HG03575 (cell line): ENCODE measurements around the gene TMC6.

Source experiments
- ATAC-seq: cut with Tn5 transposase; IDR thresholded peaks from one replicate; pipeline ENCODE4 v1.9.1; 2021; ENCODE audit not compliant: unreplicated experiment, insufficient number of reproducible peaks, low FRiP score; ENCODE audit errors: extremely low read depth

Gene TMC6

DNA sequence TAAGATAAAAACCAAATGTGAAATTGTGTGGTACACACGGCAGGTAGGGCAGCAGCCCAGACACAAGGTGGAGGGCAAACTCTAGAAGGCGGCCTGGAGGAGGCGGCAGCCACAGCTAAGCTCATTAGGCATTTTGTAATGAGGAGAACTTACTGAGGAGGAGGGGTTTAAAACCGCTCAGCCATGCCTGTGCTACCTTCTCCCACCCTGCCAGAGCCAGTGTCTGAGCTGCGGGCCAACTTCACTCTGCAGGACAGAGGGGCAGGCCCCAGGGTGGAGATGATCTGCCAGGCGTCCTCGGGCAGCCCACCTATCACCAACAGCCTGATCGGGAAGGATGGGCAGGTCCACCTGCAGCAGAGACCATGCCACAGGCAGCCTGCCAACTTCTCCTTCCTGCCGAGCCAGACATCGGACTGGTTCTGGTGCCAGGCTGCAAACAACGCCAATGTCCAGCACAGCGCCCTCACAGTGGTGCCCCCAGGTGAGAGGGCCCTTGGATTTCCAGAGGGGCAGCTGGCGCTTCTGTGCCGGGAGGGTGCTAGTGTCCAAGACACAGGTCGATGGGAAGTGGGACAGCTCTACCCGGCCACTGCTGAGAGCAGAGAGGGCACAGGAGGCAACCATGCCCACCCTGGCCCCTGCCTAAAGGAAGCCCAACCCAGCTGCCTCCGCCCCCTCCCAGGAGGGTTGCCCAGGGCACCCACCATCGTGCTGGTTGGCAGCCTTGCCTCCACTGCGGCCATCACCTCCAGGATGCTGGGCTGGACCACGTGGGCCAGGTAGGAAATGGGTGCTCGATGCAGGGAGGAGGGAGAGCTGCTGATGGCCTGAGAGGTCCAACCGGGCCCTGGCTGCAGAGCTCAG, 35.6 kb upstream of the TMC6 start:
- no peak for ATAC-seq

DNA sequence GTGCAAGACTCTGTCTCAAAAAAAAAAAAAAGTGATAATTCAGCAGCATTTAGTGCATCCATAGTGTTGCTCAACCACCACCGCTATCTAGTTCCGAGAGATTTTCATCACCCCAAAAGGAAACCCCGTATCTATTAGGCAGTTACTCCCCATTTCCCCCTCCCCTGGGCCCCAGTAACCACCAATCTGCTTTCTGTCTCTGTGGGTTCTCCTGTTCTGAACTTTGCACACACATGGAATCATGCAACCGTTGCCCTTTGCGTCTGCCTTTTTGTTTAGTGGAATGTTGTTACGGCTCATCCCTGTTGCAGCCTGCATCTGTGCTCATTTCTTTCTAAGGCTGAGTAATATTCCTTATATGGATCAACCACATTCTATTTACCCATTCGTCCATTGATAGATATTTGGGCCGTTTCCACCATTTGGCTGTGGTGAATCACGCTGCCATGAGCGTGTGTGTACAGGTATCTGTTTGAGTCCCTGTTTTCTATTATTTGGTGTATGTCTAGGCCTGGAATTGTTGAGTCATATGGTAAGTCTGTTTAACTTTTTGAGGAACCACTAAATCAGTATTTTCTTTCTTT, 31.1 kb upstream of the TMC6 start:
- no peak for ATAC-seq

DNA sequence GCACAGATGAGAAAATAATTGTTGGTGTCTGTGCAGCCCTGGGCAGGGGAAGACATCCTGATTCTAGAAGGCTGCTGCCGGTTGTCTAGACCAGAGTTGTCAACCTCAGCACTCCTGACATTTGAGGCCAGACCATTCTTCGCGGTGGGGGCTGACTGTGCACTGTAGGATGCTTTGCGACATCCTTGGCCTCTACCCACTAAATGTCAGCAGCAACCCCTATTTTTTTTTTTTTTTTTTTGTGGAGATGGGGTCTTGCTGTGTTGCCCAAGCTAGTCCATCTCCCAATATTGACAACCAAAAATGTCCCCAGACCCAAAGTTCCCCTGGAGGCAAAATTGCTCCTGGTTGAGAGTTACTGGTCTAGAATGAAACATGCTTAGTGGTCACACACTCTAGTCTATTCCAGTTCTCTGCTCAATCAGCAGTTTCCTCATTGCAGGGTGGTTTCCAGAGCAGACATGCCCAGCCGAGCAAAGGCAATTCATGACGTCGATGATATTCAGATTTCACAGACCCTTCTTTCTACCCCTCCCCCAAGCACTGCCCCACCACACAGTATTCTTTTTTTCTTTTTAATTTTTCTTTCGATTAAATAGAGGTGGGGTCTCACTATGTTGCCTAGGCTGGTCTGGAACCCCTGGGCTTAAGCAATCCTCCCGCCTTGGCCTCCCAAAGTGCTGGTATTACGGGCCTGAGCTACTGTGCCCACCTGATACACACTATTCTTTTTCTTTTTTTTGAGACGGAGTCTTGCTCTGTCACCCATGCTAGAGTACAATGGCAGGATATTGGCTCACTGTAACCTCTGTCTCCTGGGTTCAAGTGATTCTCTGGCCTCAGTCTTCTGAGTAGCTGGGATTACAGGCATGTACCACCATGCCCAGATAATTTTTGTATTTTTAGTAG, 26.6 kb upstream of the TMC6 start:
- no peak for ATAC-seq

DNA sequence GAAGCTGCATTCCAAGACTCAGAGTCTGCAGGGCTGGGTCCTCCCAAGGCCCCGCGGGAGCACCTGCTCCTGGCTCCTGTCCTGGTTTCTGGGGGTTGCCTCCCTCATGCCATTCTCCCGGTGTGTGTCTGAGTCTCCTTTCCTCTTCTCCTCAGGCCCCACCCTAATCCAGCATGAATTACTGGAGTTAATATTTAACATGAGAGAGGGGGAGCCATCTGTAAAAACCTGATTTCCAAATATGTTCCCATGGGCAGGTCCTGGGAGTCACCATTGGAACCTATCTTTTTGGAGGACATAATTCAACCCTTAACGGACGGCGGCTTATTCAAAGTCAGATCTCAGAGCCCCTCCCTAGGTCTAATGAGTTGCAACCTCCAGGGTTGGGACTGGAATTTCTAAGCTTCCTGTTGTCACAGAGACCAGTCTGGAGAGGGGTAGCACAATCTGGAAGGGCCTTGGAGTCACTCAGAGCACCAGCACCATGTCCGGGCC, 23.0 kb upstream of the TMC6 start:
- no peak for ATAC-seq

DNA sequence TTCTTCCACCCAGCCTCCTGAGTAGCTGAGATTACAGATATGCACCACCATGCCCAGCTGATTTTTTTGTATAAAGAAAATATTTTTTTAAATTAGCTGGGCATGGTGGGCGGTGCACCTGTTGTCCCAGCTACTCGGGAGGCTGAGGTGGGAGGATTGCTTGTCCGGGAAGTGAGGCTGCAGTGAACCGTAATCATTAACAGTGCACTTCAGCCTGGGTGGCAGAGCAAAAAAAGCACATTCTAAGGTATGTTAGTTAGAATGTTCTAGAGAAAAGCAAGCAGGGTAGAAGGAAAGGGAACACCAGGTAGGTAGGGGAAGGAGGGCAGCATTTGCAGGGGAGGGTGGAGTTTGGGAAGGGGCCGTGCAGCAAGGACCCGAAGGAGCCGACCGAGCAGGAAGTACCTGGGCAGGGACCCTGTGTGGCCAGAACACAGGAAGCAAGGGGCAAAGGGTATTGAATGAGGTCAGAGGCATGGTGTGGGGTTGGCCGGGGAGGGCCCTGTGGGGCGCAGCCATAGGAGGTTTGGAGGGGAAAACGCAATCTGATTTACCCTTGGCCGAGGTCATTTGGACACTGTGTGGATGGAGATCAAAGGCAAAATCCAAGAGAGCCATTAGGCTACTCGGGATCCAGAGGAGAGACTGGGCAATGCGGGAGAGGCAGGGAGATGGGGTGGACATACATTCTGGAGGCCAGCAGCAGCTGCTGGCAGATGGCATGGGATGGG, 19.9 kb upstream of the TMC6 start:
- no peak for ATAC-seq

DNA sequence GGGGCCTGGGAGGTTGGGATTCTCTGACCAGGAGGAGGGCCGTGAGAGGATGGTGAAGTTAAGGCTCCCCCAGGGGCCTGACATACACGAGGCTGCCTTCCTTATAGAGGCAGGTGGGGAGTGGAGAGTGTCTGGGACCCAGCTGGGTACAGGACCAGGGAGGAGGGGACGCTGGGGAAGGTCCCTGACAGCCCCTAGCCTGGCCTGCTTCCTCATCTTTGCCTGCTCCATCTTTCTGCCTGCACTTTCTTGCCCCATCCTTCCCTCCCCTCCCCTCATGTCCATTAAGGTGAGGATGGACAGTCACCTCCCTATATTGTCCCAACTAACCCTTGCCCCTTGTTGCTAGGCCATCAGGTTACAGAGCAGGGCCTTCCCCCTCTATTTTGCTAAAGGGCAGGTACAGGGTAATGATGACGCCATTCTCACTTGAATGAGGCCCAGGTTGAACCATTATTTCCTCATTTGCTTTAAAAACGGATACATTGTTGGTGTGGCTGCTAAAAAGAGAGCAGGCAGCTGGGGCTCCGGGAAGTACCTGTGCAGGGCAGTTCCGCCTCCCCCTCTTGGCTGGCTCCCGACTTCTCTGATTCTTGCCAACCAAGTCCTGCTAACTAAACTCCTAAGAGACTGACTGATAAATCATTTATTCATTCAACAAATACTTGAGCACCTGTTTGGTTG, 18.9 kb upstream of the TMC6 start:
- no peak for ATAC-seq

DNA sequence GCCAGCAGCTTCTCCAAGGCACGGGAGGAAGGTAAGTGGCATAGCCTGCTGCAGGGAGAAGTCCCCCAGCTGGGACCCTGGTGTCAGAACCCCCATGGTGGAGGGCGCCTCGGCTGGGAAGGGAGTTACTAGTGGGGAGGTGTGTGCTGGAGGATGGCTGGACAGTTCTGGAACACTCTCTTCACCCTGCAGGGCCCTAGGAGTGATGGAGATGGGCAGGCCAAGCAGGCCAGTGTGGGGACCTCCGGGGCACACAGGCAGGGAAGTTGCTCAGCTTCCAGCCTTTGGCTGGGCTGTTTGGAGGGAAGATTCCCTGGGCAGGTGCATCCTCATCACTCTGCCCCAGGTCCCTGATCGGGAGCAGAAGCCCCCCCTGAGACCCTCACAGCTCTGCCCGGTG, 18.3 kb upstream of the TMC6 start:
- ATAC-seq = no peak

DNA sequence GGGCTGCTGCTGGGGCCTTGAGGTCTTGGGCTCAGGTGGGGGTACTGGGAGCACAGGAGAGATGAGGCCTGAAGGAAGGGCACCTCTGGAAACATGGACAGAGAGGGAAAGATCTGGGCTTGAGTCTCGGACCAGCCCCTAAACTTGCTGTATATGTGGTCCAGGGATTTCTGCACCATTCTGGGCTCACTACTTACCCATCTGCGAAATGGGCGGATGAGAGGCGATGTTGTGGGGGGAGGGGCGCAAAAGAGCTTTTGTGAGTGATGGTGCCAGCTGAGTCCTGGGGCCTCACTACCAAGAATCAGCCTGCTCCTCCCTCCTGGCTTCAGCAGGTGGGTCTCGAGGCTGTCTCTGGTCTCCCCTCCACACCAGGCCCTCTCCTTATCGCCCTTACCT, 17.9 kb upstream of the TMC6 start:
- no peak for ATAC-seq

DNA sequence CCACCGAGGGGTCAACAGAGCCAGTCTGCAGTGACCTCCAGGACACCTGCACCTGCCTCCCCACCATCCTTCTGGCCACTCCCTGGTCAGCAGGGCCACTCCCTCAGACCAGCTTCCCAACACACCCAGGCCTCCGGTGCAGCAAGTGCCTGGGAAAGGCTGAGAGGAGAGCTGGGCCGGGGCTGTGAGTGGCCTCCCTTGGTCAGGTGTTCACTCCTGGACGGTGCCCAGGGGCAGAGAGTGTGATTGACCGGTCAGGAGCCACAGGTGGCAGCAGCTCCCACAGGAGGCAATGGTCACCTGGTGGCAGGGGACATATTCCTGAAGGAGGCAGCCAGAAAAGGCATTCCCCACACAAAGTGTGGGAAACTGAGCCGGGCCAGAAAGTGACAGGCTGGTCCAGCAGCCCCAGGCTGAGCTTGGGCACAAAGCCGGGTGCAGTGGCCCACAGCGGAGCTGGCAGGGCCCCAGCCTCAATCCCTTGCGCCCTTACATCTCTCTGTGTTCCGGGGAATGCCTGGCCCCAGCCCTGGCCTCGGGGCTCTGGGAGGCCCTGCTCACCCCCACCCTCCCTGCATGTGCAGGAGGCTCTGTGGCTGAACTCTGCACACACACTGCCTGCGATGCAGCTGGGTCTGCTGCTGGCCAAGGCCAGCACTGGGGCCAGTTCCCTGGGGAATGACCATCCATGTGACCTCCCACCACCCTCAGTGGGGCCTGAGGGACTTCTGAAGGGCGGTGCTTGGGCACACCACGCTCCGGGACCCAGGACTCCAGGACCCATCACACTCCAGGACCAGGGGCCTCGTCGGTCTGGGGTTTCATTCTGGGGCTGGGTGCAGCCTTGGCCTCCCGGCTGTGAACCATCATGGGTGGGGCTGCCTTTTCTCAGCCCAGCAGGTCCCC, 16.4 kb upstream of the TMC6 start:
- ATAC-seq = no peak

DNA sequence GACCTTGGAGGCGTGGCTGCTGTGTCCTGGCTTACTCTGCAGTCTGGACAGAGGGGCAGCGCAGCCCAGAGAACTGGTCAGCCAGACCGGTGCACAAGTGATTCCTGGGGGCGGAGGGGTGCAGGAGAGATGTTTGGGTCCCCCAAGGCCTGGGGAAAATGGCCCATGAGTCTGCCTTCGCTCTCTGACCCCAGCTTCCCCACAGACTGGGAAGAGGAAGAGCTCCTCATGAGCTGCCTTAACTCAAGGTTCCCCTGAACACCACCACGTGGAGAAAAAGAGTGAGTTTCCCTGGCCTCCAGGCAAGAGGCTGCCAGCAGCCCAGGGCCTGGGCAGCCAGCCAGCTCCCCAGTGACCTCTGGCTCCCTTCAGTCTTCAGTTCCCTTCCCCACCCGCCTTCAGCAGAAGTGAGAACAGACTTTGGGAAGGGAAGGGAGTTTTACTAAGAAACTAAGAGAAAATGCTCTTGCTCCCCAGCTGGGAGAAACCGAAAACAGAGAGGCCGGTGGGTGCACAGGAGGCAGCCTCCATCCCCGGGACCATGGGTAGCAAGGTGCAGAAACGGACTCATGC, 15.7 kb upstream of the TMC6 start:
- no peak for ATAC-seq

DNA sequence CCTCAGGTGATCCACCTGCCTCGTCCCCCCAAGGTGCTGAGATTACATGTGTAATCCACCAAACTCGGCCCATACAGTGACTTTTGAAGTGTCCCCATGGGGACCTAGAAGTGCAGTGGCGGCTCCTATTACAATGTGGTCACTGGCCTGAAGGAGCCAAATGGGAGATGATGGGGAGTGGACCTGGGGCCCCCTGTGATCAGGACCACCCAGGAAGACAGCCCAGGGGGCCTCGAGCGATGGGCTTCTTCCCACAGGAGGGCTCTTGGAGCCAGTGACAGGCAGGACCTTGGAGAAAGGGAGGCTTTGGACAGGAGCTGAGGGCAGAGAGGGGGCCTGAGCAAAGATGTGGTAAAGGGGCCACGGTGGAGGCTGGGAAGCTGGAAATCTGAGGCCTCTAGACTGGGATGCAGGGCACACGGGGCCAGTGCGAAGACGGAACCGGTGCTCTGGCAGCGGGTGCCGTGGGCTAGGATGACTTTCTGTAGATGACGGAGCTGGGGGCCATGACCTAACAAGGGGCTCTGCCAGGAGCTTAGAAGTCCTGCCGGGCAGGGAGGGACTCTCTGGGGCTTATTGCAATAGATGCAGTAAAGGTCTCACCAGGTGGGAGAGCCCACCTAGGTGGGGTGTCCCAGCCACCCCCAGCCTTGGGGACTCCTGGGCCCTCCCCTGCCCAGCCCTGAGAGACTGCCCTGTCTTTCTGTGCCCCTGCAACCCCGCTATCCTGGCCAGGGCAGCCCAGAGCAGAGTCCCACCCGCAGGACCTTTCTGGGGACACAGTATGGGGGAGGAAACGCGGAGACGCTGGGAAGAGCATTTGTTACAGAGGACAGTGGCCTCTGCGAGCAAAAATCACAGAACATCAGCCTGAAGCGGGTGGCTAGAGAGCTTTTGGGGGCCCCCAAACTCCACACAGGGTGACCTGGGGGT, 14.9 kb upstream of the TMC6 start:
- ATAC-seq = no peak

DNA sequence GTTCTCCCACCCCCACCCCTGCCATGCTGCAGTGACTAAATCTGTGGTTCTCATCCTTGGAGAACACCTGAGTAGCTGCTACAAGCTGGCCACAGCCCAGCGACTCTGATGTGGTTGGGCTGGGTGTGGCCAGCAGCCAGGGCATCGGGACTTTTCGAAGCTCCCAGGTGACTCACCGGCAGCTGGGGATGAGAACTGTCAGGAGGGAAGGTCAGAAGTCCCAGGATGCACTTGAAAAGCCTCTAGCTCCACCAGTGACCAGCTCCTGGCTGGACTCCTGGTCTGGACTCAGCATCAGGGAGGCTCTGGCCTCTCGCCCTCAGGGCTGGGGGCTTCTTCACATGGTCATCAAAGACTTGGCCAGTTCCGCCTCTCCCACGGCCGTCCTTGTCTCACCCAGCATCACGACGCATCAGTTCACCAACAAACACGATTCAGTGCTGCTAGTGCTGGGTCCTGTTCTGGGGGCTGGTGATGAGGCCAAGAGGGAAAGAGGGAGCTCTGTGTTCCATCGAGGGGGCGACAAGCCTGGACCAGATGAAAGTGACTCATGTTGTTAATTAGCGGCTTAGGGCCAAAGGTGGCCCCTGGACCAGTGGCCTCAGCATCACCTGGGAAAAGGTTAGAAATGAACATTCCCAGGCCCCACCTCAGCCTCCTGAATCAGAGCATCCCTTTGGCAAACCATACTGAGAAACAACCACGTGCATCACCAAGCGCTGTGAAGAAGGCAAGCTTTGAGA, 13.7 kb upstream of the TMC6 start:
- ATAC-seq = no peak

DNA sequence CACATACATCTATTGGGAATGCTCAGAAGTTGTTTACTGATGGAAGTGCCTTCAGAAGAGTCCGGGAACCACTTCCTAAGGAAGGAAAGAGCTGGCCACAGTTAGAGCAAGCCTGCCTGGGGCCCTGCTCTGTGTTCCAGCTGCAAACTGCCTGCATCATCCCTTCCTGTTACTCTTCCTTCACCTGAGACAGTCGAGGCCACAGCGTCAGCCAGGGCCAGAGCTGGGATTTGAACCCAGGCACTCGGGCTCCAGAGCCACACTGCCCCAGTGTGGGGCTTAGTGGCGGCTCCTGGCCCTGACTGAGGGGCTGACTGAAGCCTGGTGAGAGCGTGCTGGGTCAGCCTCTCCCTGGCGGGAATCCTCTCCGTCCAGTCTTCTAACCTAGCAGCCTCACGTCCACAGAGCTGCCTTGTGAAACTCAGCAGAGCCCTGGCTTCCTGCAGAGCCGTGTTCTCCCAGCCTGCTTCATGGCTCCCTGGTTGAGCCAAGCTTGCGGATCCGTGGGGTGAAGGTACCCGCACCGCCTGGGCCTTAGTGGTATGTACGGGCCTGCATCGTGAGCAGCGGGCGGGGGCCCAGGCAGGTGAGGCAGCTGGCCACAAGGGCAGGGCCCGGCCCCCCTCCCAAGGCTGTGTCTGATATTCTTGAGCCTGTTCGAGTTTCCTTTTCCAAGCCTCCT, 13.0 kb upstream of the TMC6 start:
- no peak for ATAC-seq

DNA sequence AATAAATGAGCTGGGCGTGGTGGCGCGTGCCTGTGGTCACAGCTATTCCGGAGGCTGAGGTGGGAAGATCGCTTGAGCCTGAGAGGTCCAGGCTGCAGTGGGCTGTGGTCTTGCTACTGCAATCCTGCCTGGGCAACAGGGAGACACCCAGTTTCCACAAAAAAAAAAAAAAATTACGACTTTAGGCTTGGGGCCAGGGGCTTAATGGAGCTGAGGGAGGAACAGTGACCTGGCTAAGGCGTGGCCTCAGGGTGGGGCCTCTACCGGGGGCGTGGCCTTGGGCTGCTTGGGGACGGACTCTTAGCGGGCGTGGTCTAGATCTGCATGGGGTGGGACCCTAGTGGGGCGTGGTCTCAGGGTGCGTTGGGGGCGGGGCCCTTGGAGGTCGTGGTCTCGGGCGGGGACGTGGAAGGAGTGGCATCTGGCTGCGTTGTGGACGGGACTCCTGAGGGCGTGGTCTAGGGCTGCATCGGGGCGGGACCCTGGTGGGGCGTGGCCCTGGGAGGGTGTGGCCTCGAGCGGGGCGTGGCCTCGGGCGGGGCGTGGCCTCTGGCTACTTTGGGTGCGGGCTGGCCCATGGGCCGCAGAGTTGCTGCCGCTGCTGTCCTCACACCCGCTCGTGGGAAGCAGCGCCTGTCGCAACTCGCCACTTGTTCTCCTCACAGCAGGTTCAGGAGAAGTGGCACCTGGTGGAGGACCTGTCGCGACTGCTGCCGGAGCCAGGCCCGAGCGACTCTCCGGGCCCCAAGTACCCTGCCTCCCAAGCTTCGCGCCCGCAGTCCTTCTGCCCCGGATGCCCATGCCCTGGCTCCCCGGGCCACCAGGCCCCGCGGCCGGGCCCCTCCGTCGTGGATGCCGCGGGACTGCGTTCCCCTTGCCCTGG, 11.9 kb upstream of the TMC6 start:
- no peak for ATAC-seq
